ENCODE measurements around the gene AKAP12.
"Not testable (repeated sequence)": the region's sequence is repeated elsewhere in the genome, so short reads cannot be mapped to it uniquely, and the experiment has no call there.

The AKAP12 gene

DNA sequence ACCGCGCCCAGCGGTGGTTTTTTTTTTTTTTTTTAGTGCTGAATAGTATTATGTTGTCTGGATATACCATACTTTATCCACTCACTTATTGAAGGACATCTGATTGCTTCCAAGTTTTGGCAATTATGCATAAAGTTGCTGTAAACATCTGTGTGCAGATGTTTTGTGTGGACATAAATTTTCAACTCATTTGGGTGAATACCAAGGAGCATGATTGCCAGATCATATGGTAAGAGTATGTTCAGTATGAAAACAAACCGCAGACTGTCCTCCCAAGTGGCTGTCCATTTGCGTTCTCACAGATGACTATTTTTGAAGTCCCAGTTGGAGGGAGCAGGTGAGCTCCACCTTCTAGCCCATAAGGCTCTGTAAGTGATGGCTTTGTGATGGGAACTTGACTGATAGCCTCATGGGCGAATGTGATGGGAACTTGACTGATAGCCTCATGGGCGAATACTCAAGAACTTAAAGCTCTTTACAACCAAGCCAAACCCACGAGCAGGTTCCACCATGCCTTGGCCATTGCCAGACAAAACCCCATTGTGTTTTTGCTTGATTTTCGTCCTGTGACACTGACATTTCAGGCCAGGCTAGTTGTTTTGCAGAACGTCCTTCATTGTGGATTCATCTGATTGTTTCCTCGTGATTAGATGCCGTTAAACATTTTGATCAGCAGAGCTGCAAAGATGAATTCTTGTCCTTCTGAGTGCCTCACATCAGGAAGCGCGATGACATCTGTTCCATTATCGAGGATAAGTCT is 100.6 kb downstream of the AKAP12 start:
- Histone ChIP-seq H4K20me1 (ENCODE audit: insufficient read depth, low read length) (no peaks in the 10 kb centered on the region), H3K79me2 (ENCODE audit: insufficient read depth, low read length) (no peaks in the 10 kb centered on the region), H3K4me2 (ENCODE audit: insufficient read depth, low read length) (no peak overlapping the region), H3K27ac (ENCODE audit: low read length) (no peak overlapping the region), H3K27me3 (ENCODE audit: insufficient read depth, low read length, poor library complexity) (no peaks in the 10 kb centered on the region), H3K4me3 (ENCODE audit: low read depth in 1 of 2, low read length in 2 of 2) (no peak overlapping the region), H3K36me3 (ENCODE audit: insufficient read depth, low read length) (no peaks in the 10 kb centered on the region), H3K4me1 (ENCODE audit: insufficient read depth, low read length) (no peaks in the 10 kb centered on the region), H2AFZ (ENCODE audit: low read depth, low read length) (no peak overlapping the region), H3K9ac (ENCODE audit: low read depth, low read length) (no peak overlapping the region), H3K9me3 (ENCODE audit: insufficient read depth, low read length, severe bottlenecking) (no peaks in the 10 kb centered on the region)
- TF ChIP-seq, protein P1, sequence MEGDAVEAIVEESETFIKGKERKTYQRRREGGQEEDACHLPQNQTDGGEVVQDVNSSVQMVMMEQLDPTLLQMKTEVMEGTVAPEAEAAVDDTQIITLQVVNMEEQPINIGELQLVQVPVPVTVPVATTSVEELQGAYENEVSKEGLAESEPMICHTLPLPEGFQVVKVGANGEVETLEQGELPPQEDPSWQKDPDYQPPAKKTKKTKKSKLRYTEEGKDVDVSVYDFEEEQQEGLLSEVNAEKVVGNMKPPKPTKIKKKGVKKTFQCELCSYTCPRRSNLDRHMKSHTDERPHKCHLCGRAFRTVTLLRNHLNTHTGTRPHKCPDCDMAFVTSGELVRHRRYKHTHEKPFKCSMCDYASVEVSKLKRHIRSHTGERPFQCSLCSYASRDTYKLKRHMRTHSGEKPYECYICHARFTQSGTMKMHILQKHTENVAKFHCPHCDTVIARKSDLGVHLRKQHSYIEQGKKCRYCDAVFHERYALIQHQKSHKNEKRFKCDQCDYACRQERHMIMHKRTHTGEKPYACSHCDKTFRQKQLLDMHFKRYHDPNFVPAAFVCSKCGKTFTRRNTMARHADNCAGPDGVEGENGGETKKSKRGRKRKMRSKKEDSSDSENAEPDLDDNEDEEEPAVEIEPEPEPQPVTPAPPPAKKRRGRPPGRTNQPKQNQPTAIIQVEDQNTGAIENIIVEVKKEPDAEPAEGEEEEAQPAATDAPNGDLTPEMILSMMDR (IDR thresholded peaks at IDR 0.05; ENCODE audit: borderline replicate concordance, extremely low read depth, low read length, poor library complexity, severe bottlenecking): no peak
- no peak for TF ChIP-seq EZH2 (IDR thresholded peaks at IDR 0.05; ENCODE audit: borderline replicate concordance, low read depth, low read length, severe bottlenecking)
- no peak for ATAC-seq (ENCODE audit: insufficient read depth, low read depth)
- no peak for DNase-seq

DNA sequence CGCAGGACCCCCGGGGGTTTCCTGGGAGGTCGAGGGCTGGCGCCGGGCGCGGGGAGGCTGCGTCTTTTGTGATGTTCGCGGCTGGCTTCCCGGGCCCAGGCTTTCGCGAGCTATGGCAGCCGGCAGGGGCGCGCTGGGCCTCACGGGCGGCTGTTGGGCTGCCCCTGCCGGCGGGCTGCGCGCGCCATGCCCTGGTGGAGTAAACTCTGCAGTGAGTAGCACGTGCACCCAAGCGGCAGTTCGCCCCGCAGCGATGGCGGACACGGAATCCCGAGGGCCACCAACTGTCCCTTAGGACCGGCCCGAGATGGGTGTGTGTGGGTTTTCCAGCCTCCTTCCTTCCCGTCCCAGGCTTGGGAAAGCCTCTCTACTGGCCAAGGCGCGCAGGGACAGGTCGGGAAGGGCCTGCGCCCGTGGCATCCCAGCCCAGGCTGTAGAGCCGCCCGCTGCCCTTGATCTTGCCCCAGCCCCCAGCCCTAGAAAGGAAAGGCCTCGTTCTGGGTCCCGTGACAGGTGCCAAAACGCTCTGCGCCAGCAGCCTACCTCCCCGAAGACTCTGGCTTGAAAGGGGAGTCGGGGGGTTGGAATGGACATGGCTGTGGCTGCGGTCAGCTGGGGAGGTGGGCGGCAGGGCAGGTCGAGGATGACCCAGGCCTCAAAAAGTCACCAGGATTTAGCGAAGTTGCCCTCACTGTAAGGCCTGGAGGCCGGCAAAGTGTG is 101.9 kb downstream of the AKAP12 start:
- no peak overlapping the region for H3K4me3 ChIP-seq (ENCODE audit: low read depth in 1 of 2, low read length in 2 of 2)
- no peaks in the 10 kb centered on the region for H3K9me3 ChIP-seq (ENCODE audit: insufficient read depth, low read length, severe bottlenecking)
- H3K27ac ChIP-seq (ENCODE audit: low read length): no peak overlapping the region
- no peak for ATAC-seq (ENCODE audit: insufficient read depth, low read depth)
- H2AFZ ChIP-seq (ENCODE audit: low read depth, low read length): no peak overlapping the region
- H4K20me1 ChIP-seq (ENCODE audit: insufficient read depth, low read length): no peaks in the 10 kb centered on the region
- no peak overlapping the region for H3K9ac ChIP-seq (ENCODE audit: low read depth, low read length)
- TF ChIP-seq, protein P1 (IDR thresholded peaks at IDR 0.05; ENCODE audit: borderline replicate concordance, extremely low read depth, low read length, poor library complexity, severe bottlenecking): no peak
- no peak for TF ChIP-seq EZH2 (IDR thresholded peaks at IDR 0.05; ENCODE audit: borderline replicate concordance, low read depth, low read length, severe bottlenecking)
- H3K4me1 ChIP-seq (ENCODE audit: insufficient read depth, low read length): no peaks in the 10 kb centered on the region
- DNase-seq: no peak
- no peaks in the 10 kb centered on the region for H3K36me3 ChIP-seq (ENCODE audit: insufficient read depth, low read length)
- H3K79me2 ChIP-seq (ENCODE audit: insufficient read depth, low read length): no peaks in the 10 kb centered on the region
- no peaks in the 10 kb centered on the region for H3K27me3 ChIP-seq (ENCODE audit: insufficient read depth, low read length, poor library complexity)
- H3K4me2 ChIP-seq (ENCODE audit: insufficient read depth, low read length): no peak overlapping the region

DNA sequence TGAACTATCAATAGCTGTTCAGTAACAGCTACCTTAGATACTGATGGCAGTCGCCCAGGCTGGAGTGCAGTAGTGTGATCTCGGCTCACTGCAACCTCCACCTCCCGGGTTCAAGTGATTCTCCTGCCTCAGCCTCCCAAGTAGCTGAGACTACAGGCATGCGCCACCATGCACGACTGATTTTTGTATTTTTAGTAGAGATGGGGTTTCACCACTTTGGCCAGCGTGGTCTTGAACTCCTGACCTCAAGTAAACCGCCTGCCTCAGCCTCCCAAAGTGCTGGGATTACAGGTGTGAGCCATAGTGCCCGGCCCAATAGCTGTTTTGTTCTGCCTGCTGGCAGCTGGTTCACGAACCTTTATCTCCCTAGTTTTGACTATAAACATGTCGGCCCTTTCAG is 103.0 kb downstream of the AKAP12 start:
- H3K79me2 ChIP-seq (ENCODE audit: insufficient read depth, low read length); H3K9ac ChIP-seq (ENCODE audit: low read depth, low read length); H2AFZ ChIP-seq (ENCODE audit: low read depth, low read length); ATAC-seq (ENCODE audit: insufficient read depth, low read depth); H3K4me3 ChIP-seq (ENCODE audit: low read depth in 1 of 2, low read length in 2 of 2); H3K4me2 ChIP-seq (ENCODE audit: insufficient read depth, low read length); H4K20me1 ChIP-seq (ENCODE audit: insufficient read depth, low read length); H3K9me3 ChIP-seq (ENCODE audit: insufficient read depth, low read length, severe bottlenecking); H3K27me3 ChIP-seq (ENCODE audit: insufficient read depth, low read length, poor library complexity); H3K4me1 ChIP-seq (ENCODE audit: insufficient read depth, low read length); H3K27ac ChIP-seq (ENCODE audit: low read length); H3K36me3 ChIP-seq (ENCODE audit: insufficient read depth, low read length); DNase-seq: not testable (repeated sequence)

DNA sequence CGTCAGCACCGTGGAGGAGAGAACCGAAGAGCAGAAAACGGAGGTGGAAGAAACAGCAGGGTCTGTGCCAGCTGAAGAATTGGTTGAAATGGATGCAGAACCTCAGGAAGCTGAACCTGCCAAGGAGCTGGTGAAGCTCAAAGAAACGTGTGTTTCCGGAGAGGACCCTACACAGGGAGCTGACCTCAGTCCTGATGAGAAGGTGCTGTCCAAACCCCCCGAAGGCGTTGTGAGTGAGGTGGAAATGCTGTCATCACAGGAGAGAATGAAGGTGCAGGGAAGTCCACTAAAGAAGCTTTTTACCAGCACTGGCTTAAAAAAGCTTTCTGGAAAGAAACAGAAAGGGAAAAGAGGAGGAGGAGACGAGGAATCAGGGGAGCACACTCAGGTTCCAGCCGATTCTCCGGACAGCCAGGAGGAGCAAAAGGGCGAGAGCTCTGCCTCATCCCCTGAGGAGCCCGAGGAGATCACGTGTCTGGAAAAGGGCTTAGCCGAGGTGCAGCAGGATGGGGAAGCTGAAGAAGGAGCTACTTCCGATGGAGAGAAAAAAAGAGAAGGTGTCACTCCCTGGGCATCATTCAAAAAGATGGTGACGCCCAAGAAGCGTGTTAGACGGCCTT is 110.0 kb downstream of the AKAP12 start:
- Histone ChIP-seq H3K4me2 (ENCODE audit: insufficient read depth, low read length) (no peak overlapping the region), H2AFZ (ENCODE audit: low read depth, low read length) (no peak overlapping the region), H4K20me1 (ENCODE audit: insufficient read depth, low read length) (no peaks in the 10 kb centered on the region), H3K79me2 (ENCODE audit: insufficient read depth, low read length) (no peaks in the 10 kb centered on the region), H3K4me3 (ENCODE audit: low read depth in 1 of 2, low read length in 2 of 2) (no peak overlapping the region), H3K4me1 (ENCODE audit: insufficient read depth, low read length) (no peaks in the 10 kb centered on the region), H3K9me3 (ENCODE audit: insufficient read depth, low read length, severe bottlenecking) (no peaks in the 10 kb centered on the region), H3K27me3 (ENCODE audit: insufficient read depth, low read length, poor library complexity) (no peaks in the 10 kb centered on the region), H3K27ac (ENCODE audit: low read length) (no peak overlapping the region), H3K9ac (ENCODE audit: low read depth, low read length) (no peak overlapping the region), H3K36me3 (ENCODE audit: insufficient read depth, low read length) (no peaks in the 10 kb centered on the region)
- DNase-seq: no peak
- no peak for ATAC-seq (ENCODE audit: insufficient read depth, low read depth)
- no peak for TF ChIP-seq EZH2 (IDR thresholded peaks at IDR 0.05; ENCODE audit: borderline replicate concordance, low read depth, low read length, severe bottlenecking)
- TF ChIP-seq, protein P1 (IDR thresholded peaks at IDR 0.05; ENCODE audit: borderline replicate concordance, extremely low read depth, low read length, poor library complexity, severe bottlenecking): no peak
